ENCODE measurements around the gene TECPR2. TPM values are rescaled to one million over a fixed set of nuclear protein-coding genes. Genes with fewer than 3 reads are reported as not detected.

Gene TECPR2
- total RNA-seq, 1 experiment from 2014 or later: 12.2 TPM

DNA sequence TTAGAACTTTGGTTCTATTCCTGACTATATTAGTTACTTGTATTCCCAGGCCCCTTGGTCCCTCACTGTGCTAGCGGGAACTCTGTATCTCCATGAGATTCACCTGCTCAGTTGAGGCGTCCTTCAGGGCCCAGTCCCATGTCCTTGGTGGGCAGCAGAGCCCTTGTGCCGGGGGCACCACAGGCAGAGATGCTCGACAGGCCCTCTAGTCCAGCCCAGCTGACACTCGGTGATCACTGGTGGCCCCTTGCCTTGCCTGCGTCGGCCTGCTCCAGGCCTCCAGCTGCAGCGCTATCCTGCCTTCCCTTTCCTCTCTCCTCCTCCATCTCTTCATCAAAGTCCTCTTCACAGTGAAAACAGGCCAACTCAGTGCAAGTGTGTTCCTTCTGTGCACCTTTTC, 76.8 kb downstream of the TECPR2 start:
- Histone ChIP-seq H3K27me3 (ENCODE audit: insufficient read depth, low read length) (no peaks in the 10 kb centered on the region), H3K9me2 (ENCODE audit: insufficient read depth) (no peaks in the 10 kb centered on the region), H3K27ac (ENCODE audit: low read depth, low read length) (no peak overlapping the region), H3K4me2 (ENCODE audit: low read length) (no peak overlapping the region), H3K4me3 (replicated peaks in 1 of 2; ENCODE audit: low read depth in 1 of 2, low read length in 2 of 2) (no peak overlapping the region), H3K36me3 (ENCODE audit: control insufficient read depth in 1 of 2, insufficient read depth in 2 of 2, low read length in 2 of 2) (peaks cover 4 to 13% of the 10 kb centered on the region in 2 experiments; a peak in 2 of 4 replicates), H3K4me1 (ENCODE audit: control insufficient read depth in 1 of 2, insufficient read depth in 2 of 2, low read length in 2 of 2) (peaks cover 2 to 11% of the 10 kb centered on the region in 2 experiments; a peak in 3 of 4 replicates), H3K9me3 (ENCODE audit: control insufficient read depth in 1 of 2, insufficient read depth in 1 of 2, low read depth in 1 of 2, low read length in 2 of 2) (no peaks in the 10 kb centered on the region), H3K9ac (ENCODE audit: low read length) (no peak overlapping the region), H2AFZ (ENCODE audit: low read depth, low read length, poor library complexity, severe bottlenecking) (no peak overlapping the region), H4K20me1 (ENCODE audit: insufficient read depth) (no peaks in the 10 kb centered on the region), H3K79me2 (ENCODE audit: insufficient read depth, low read length) (no peaks in the 10 kb centered on the region)
- BruUV-seq (replicated peaks): no TSS peak
- RAD21 ChIA-PET (ENCODE audit: low non-redundant PET in 1 of 2, low total read pairs in 2 of 2, uncharacterized antibody in 2 of 2, unreplicated experiment in 2 of 2): no interaction called here
- no peak for ATAC-seq
- intact Hi-C loops (cut with micrococcal nuclease): loop anchor here (5.0 kb wide), 1 partner anchor 478 kb away; no protein-coding TSS in a partner anchor
- no peak for TF ChIP-seq JUND (IDR thresholded peaks at IDR 0.05)
- TF ChIP-seq, protein P1, sequence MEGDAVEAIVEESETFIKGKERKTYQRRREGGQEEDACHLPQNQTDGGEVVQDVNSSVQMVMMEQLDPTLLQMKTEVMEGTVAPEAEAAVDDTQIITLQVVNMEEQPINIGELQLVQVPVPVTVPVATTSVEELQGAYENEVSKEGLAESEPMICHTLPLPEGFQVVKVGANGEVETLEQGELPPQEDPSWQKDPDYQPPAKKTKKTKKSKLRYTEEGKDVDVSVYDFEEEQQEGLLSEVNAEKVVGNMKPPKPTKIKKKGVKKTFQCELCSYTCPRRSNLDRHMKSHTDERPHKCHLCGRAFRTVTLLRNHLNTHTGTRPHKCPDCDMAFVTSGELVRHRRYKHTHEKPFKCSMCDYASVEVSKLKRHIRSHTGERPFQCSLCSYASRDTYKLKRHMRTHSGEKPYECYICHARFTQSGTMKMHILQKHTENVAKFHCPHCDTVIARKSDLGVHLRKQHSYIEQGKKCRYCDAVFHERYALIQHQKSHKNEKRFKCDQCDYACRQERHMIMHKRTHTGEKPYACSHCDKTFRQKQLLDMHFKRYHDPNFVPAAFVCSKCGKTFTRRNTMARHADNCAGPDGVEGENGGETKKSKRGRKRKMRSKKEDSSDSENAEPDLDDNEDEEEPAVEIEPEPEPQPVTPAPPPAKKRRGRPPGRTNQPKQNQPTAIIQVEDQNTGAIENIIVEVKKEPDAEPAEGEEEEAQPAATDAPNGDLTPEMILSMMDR (IDR thresholded peaks at IDR 0.05 in 2 of 3, conservative IDR thresholded peaks at IDR 0.05 in 1 of 3; ENCODE audit: borderline replicate concordance in 1 of 3, insufficient read depth in 1 of 3, low read depth in 2 of 3, low read length in 2 of 3): no peak
- no peak for TF ChIP-seq TCF7L2 (IDR thresholded peaks at IDR 0.05; ENCODE audit: borderline replicate concordance, extremely low read depth, insufficient read depth, insufficient read length)
- no peak for TF ChIP-seq FOSL1 (IDR thresholded peaks at IDR 0.05; ENCODE audit: low read depth)
- no peak for TF ChIP-seq CEBPB (IDR thresholded peaks at IDR 0.05; ENCODE audit: low read depth)
- TF ChIP-seq, protein P2, sequence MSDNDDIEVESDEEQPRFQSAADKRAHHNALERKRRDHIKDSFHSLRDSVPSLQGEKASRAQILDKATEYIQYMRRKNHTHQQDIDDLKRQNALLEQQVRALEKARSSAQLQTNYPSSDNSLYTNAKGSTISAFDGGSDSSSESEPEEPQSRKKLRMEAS (IDR thresholded peaks at IDR 0.05): no peak
- TF ChIP-seq SIN3A (IDR thresholded peaks at IDR 0.05; ENCODE audit: low read depth): no peak
- TF ChIP-seq, protein P3, sequence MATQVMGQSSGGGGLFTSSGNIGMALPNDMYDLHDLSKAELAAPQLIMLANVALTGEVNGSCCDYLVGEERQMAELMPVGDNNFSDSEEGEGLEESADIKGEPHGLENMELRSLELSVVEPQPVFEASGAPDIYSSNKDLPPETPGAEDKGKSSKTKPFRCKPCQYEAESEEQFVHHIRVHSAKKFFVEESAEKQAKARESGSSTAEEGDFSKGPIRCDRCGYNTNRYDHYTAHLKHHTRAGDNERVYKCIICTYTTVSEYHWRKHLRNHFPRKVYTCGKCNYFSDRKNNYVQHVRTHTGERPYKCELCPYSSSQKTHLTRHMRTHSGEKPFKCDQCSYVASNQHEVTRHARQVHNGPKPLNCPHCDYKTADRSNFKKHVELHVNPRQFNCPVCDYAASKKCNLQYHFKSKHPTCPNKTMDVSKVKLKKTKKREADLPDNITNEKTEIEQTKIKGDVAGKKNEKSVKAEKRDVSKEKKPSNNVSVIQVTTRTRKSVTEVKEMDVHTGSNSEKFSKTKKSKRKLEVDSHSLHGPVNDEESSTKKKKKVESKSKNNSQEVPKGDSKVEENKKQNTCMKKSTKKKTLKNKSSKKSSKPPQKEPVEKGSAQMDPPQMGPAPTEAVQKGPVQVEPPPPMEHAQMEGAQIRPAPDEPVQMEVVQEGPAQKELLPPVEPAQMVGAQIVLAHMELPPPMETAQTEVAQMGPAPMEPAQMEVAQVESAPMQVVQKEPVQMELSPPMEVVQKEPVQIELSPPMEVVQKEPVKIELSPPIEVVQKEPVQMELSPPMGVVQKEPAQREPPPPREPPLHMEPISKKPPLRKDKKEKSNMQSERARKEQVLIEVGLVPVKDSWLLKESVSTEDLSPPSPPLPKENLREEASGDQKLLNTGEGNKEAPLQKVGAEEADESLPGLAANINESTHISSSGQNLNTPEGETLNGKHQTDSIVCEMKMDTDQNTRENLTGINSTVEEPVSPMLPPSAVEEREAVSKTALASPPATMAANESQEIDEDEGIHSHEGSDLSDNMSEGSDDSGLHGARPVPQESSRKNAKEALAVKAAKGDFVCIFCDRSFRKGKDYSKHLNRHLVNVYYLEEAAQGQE (IDR thresholded peaks at IDR 0.05; ENCODE audit: low read depth): no peak
- TF ChIP-seq RAD21 (IDR thresholded peaks at IDR 0.05; ENCODE audit: low read depth): no peak
- TF ChIP-seq EZH2phosphoT487 (IDR thresholded peaks at IDR 0.05; ENCODE audit: borderline replicate concordance): no peak
- no peak for TF ChIP-seq CBX3 (IDR thresholded peaks at IDR 0.05; ENCODE audit: low read depth)
- TF ChIP-seq EGR1 (IDR thresholded peaks at IDR 0.05; ENCODE audit: low read depth): no peak
- TF ChIP-seq POLR2AphosphoS5 (IDR thresholded peaks at IDR 0.05; ENCODE audit: low read depth, low read length): no peak
- TF ChIP-seq ZNF274 (IDR thresholded peaks at IDR 0.05; ENCODE audit: low read depth, low read length): no peak
- TF ChIP-seq ZFX (IDR thresholded peaks at IDR 0.05): no peak
- TF ChIP-seq SP1 (IDR thresholded peaks at IDR 0.05; ENCODE audit: low read depth): no peak
- CTCF ChIA-PET: interaction anchor here (1.5 kb wide), 1 partner anchor 10 kb away, joined by 3 read pairs; no protein-coding TSS in a partner anchor
- DNase-seq (ENCODE audit: low read depth, low spot score): no peak
- POLR2A ChIA-PET: no interaction called here
